Activated CD8-positive, alpha-beta memory T cell treated with anti-CD3 and anti-CD28 coated beads for 1 hour (primary cell): ENCODE measurements around the gene TUBA3C.
"Not testable (repeated sequence)": the region's sequence is repeated elsewhere in the genome, so short reads cannot be mapped to it uniquely, and the experiment has no call there.

Source experiments
- DNase-seq, 2 donors: peaks; one replicate each; pipeline ENCODE4 v3.0.0-alpha.2; 2020; ENCODE audit warnings: low read depth in 1 of 2; ENCODE audit errors: extremely low read depth in 1 of 2

TUBA3C gene

GRCh38 chr13:19181621-19182485 is at the start of gene TUBA3C:
TSS of gene TUBA3C (minus strand) at chr13:19181824. CDS start at chr13:19181747, 77 bp downstream.
- DNase-seq: no peak

DNA sequence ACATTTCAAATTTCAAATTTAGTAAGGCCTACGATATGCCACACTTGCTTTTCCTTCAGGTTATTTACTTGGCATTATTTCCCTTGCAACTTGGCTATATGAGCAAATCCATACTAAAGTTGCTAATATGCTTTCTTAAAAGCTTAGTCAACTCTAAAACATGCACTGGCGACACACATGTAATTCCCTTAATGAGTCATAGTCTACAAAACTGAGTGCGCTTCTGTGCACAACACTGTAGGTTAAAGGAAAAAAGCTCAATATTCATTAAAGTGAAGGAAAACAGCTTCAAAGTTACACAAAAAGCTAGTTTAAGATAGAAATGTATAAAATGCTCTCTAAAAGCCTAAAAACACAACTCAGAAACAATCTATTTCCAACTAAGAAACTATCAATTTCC is 25.8 kb upstream of the TUBA3C start:
- DNase-seq: not testable (repeated sequence)

GRCh38 chr13:19192622-19193021 is 11.0 kb upstream of the TUBA3C start:
- not testable (repeated sequence) for DNase-seq

GRCh38 chr13:19189911-19190310 is 8.3 kb upstream of the TUBA3C start:
- DNase-seq: not testable (repeated sequence)

- not testable (repeated sequence) for DNase-seq
Measured at GRCh38 chr13:19189368-19189767, 7.7 kb upstream of the TUBA3C start.

GRCh38 chr13:19185865-19186645 is 4.4 kb upstream of the TUBA3C start:
- DNase-seq: no peak

GRCh38 chr13:19185086-19185864 is 3.7 kb upstream of the TUBA3C start:
- DNase-seq: no peak

DNA sequence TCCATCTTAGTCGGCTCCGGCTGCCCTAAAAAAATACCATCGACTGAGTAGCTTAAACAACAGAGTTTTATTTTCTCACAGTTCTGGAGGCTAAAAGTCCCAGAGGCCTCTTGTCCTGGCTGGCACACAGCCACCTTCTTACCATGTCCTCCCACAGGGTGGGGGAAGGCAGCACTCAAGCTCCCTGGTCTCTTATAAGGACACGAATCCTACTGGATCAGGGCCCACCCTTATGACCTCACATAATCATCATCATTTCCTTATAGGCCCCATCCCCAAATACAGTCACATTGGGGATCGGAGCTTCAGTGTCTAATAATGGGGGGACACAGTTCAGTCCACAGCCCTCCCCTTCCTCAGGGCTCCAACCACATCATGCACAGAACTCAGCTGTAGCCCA is 2.6 kb upstream of the TUBA3C start:
- DNase-seq: no peak

DNA sequence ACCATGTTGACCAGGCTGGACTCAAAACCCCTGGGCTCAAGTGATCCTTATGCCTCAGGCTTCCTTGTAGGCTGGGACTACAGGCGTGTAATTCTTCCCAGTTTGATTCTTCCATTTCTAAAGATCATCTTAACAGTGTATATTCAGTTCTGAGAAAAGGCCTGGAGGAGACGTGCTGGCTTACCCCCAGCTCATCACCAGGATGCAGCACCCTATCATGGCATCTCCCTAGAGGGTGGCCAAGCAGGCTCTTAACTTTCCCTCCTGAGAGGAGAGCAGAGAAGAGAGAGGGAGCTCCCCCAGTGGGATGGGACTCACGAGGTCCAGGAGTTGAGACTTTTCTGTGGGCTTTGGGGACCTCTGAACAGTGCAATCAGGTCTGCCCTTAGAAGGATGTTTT is 2.1 kb upstream of the TUBA3C start:
- DNase-seq: no peak

DNA sequence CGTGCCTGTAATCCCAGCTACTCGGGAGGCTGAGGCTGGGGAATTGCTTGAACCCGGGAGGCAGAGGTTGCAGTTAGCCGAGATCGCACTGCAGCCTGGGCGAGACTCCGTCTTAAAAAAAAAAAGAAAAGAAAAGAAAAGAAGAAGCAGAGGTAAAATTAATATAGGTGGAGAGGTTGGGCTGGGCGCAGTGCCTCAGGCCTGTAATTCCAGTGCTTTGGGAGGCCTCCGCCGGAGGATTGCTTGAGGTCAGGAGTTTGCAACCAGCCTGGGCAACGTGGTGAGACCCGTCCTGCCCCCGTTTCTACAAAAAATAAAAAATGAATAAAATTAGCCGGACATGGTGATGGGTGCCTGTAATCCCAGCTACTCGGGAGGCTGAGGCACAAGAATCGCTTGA is 912 bp upstream of the TUBA3C start:
- DNase-seq: no peak

- no peak for DNase-seq
Measured at GRCh38 chr13:19181021-19181620, 503 bp downstream of the TUBA3C start.

GRCh38 chr13:19179916-19180315 is 1.7 kb downstream of the TUBA3C start:
- DNase-seq: no peak

GRCh38 chr13:19178901-19179593 is 2.6 kb downstream of the TUBA3C start:
- DNase-seq: no peak

DNA sequence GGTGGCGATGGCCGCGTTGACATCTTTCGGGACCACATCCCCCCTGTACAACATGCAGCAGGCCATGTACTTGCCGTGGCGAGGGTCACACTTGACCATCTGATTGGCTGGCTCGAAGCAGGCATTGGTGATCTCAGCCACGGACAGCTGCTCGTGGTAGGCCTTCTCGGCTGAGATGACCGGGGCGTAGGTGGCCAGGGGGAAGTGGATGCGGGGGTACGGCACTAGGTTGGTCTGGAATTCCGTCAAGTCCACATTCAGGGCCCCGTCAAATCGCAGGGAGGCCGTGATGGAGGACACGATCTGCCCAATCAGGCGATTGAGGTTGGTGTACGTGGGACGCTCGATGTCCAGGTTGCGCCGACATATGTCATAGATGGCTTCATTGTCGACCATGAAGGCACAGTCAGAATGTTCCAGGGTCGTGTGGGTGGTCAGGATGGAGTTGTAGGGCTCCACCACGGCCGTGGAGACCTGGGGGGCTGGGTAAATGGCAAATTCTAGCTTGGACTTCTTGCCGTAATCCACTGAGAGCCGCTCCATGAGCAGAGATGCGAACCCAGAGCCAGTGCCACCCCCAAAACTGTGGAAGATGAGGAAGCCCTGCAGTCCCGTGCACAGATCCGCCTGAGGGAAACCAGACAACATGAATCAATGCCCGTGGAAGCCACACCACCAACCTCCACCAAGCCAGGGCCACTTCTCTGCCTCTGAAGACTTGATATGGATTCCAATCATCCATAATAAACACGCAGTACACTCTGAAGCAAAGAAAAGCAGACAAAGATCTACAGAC is 4.4 kb downstream of the TUBA3C start:
- DNase-seq: not testable (repeated sequence)

GRCh38 chr13:19173752-19174151 is 7.9 kb downstream of the TUBA3C start:
- no peak for DNase-seq

DNA sequence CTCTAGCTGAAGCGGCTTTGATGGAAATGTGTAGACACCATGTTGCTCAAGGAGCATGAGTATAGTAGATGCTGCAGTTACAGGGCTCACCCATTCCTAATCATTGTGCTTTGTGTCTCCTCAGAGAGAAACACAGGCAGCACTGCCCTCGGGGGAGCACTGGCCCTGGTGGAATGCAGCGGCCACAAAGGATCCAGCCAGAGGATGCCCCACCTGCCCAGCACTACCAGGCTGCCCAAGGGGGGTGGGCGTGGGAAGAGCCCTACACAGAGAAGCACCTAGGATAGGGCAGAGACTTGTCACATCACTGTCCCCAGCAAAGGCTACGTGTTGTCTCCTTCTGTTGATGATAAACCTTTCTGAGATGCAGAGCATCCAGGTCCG is 9.0 kb downstream of the TUBA3C start:
- no peak for DNase-seq

GRCh38 chr13:19172007-19172646 is 9.5 kb downstream of the TUBA3C start:
- DNase-seq: no peak

DNA sequence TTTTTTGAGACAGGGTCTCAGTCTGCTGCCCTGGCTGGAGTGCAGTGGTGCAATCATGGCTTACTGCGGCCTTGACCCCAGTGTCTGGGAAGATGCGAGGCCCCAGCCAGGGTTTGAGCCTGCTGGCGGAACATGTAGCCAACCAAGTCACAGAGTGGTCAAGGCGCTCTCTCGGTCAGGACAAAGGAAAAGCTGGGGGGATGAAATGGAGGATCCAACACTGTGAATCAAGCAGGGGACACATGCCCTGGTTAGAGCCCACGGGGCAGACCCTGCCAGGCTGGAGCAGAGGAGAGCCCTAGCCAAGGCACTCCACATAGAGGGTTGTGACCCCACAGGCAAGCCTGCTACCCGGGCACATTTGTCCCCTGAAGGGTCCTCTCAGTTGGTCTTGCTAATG is 10.1 kb downstream of the TUBA3C start:
- DNase-seq: no peak

DNA sequence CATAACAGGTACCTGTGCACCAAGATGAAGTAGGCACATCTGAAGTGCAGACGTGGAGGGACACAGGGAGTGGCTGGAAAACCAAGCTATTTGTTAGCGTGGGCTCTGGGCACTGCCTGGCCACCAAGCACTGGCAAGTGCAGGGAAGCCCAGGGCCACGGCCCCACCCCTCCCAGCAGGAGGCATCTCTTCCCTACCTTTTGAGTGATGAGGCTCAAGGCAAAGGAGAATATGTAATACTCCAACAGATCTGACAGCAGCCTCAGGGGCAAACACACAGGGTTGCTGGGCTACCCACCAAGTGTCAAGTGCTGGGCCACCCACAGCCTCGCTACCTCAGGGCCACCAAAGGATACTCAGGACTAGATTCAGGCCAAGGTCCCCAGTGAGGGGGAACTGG is 11.6 kb downstream of the TUBA3C start:
- DNase-seq: no peak
